WTC11 (cell line): ENCODE data around the gene ZNF414. TPM values are rescaled to one million over a fixed set of nuclear protein-coding genes. Genes with fewer than 3 reads are reported as not detected.
A peak's percentile ranks its signal among the peaks of the same experiment; 100 is the strongest.

Experiments used
- CREM ChIP-seq: sonication (generic); formaldehyde crosslinking; IDR thresholded peaks from 2 replicates; pipeline ENCODE4 v1.8.1; 2022; ENCODE audit warnings: mild to moderate bottlenecking, missing genetic modification reagents, moderate library complexity
- ELF4 ChIP-seq: sonication (generic); formaldehyde crosslinking; IDR thresholded peaks from 2 replicates; pipeline ENCODE4 v1.8.1; 2022; ENCODE audit warnings: low read depth, mild to moderate bottlenecking, moderate library complexity, missing genetic modification reagents
- ESRRA ChIP-seq: sonication (generic); formaldehyde crosslinking; IDR thresholded peaks from 2 replicates; pipeline ENCODE4 v1.8.1; 2022; ENCODE audit warnings: mild to moderate bottlenecking, missing genetic modification reagents, borderline replicate concordance
- ETV6 ChIP-seq: sonication (generic); formaldehyde crosslinking; IDR thresholded peaks from 2 replicates; pipeline ENCODE4 v1.8.1; 2022; ENCODE audit warnings: mild to moderate bottlenecking, missing genetic modification reagents
- FOXJ3 ChIP-seq: sonication (generic); formaldehyde crosslinking; IDR thresholded peaks from 2 replicates; pipeline ENCODE4 v1.9.0; 2021; ENCODE audit warnings: missing genetic modification reagents, mild to moderate bottlenecking, borderline replicate concordance
- FOXK1 ChIP-seq: sonication (generic); formaldehyde crosslinking; IDR thresholded peaks from 2 replicates; pipeline ENCODE4 v1.8.0; 2022; ENCODE audit warnings: mild to moderate bottlenecking, moderate library complexity, missing genetic modification reagents
- FOXP1 ChIP-seq: sonication (generic); formaldehyde crosslinking; IDR thresholded peaks from 2 replicates; pipeline ENCODE4 v1.8.0; 2022; ENCODE audit warnings: missing genetic modification reagents, mild to moderate bottlenecking, moderate library complexity, borderline replicate concordance
- NR3C1 ChIP-seq: sonication (generic); formaldehyde crosslinking; conservative IDR thresholded peaks from 2 replicates; pipeline ENCODE4 v1.8.1; 2023; ENCODE audit warnings: low read depth, mild to moderate bottlenecking, missing genetic modification reagents
- OVOL2 ChIP-seq: fragments of 250-450 bp; sonication (Bioruptor Pico); IDR thresholded peaks from 2 replicates; pipeline ENCODE4 v1.9.0; 2021; ENCODE audit warnings: mild to moderate bottlenecking, borderline replicate concordance
- PRRX2 ChIP-seq: fragments of 250-450 bp; sonication (Bioruptor Pico); IDR thresholded peaks from 2 replicates; pipeline ENCODE4 v1.8.0; 2021; ENCODE audit warnings: mild to moderate bottlenecking
- RORB ChIP-seq: fragments of 250-450 bp; sonication (Bioruptor Pico); IDR thresholded peaks from 2 replicates; pipeline ENCODE4 v1.9.0; 2021; ENCODE audit warnings: mild to moderate bottlenecking
- SOX15 ChIP-seq: fragments of 250-450 bp; sonication (Bioruptor Pico); IDR thresholded peaks from 2 replicates; pipeline ENCODE4 v1.9.0; 2021; ENCODE audit warnings: mild to moderate bottlenecking
- TEAD1 ChIP-seq: sonication (generic); formaldehyde crosslinking; IDR thresholded peaks from 2 replicates; pipeline ENCODE4 v1.8.0; 2022; ENCODE audit warnings: mild to moderate bottlenecking, missing genetic modification reagents
- TP53 ChIP-seq: sonication (generic); formaldehyde crosslinking; IDR thresholded peaks from 2 replicates; pipeline ENCODE4 v1.8.1; 2023; ENCODE audit warnings: mild to moderate bottlenecking, missing genetic modification reagents
- ZNF396 ChIP-seq: fragments of 250-450 bp; sonication (Bioruptor Pico); IDR thresholded peaks from 2 replicates; pipeline ENCODE4 v1.8.0; 2021; ENCODE audit warnings: mild to moderate bottlenecking, moderate library complexity, borderline replicate concordance
- total RNA-seq: library from RNA; stranded (reverse); gene quantifications from 3 replicates; pipeline ENCODE4 v1.2.3, GENCODE V29; 2021
- TF ChIP-seq, protein P1 (sequence below): sonication (generic); formaldehyde crosslinking; IDR thresholded peaks from 2 replicates; pipeline ENCODE4 v1.8.0; 2022; ENCODE audit warnings: missing genetic modification reagents
- TF ChIP-seq, protein P2 (sequence below): fragments of 250-450 bp; sonication (Bioruptor Pico); conservative IDR thresholded peaks from 2 replicates; pipeline ENCODE4 v1.9.0; 2021; ENCODE audit warnings: mild to moderate bottlenecking
- TF ChIP-seq, protein P3 (sequence below): sonication (generic); formaldehyde crosslinking; IDR thresholded peaks from 2 replicates; pipeline ENCODE4 v1.8.1; 2022; ENCODE audit warnings: low read depth, missing genetic modification reagents, borderline replicate concordance
- TF ChIP-seq, protein P4 (sequence below): fragments of 200-600 bp; IDR thresholded peaks from 2 replicates; pipeline ENCODE4 v1.8.0; 2022; ENCODE audit warnings: antibody characterized with exemption
- TF ChIP-seq, protein P5 (sequence below): sonication (generic); formaldehyde crosslinking; IDR thresholded peaks from 2 replicates; pipeline ENCODE4 v1.8.1; 2022; ENCODE audit warnings: low read depth, mild to moderate bottlenecking, moderate library complexity, missing genetic modification reagents, borderline replicate concordance
- TF ChIP-seq, protein P6 (sequence below): sonication (generic); formaldehyde crosslinking; IDR thresholded peaks from 2 replicates; pipeline ENCODE4 v1.8.0; 2022; ENCODE audit warnings: mild to moderate bottlenecking, missing genetic modification reagents
- TF ChIP-seq, protein P7 (sequence below): sonication (generic); formaldehyde crosslinking; IDR thresholded peaks from 2 replicates; pipeline ENCODE4 v1.8.1; 2023; ENCODE audit warnings: mild to moderate bottlenecking, moderate library complexity, missing genetic modification reagents
- TF ChIP-seq, protein P8 (sequence below): sonication (generic); formaldehyde crosslinking; IDR thresholded peaks from 2 replicates; pipeline ENCODE4 v1.8.1; 2022; ENCODE audit warnings: mild to moderate bottlenecking, moderate library complexity, missing genetic modification reagents

The ZNF414 gene
- total RNA-seq, 1 experiment from 2014 or later, result 38.2 TPM

DNA sequence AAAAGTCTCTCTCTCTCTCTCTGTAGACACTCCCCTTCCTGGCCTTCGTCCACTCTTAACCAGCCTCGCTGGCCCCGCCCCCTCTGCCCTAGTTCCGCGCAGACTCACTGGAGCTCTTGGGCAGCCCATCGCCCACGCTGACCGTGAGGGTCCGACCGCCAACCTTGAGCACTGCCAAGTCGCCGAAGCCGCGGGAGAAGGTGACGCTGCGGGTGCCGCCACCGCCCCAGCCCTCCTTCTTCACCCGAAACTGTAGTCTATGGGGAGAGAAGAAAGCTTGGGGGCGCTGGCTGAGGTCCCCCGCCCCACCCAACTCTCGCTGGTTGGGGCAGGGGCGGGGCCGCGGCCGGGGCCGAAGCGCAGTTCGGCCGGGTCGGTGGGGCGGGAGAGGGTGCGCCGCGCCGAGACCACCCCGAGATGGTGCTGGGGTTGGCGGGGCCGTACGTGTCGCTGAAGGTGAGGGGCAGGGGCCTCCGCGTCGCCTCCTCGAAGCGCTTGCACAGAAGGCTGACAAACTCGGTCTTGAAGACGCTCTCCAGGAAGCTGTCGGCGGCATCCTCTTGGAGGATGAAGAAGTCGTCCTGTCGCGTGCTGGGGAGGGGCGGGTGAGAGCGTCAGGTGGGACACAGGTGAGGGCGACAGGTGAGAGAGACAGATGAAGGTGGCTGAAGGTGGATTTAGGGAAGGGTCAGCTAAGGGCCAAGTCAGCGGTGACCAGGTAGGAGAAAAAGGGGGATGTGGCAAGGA is 12.6 kb upstream of the ZNF414 start (continued):
- no peak for TF ChIP-seq SOX15 (CRISPR knock-in tag)
- TF ChIP-seq, protein P1, sequence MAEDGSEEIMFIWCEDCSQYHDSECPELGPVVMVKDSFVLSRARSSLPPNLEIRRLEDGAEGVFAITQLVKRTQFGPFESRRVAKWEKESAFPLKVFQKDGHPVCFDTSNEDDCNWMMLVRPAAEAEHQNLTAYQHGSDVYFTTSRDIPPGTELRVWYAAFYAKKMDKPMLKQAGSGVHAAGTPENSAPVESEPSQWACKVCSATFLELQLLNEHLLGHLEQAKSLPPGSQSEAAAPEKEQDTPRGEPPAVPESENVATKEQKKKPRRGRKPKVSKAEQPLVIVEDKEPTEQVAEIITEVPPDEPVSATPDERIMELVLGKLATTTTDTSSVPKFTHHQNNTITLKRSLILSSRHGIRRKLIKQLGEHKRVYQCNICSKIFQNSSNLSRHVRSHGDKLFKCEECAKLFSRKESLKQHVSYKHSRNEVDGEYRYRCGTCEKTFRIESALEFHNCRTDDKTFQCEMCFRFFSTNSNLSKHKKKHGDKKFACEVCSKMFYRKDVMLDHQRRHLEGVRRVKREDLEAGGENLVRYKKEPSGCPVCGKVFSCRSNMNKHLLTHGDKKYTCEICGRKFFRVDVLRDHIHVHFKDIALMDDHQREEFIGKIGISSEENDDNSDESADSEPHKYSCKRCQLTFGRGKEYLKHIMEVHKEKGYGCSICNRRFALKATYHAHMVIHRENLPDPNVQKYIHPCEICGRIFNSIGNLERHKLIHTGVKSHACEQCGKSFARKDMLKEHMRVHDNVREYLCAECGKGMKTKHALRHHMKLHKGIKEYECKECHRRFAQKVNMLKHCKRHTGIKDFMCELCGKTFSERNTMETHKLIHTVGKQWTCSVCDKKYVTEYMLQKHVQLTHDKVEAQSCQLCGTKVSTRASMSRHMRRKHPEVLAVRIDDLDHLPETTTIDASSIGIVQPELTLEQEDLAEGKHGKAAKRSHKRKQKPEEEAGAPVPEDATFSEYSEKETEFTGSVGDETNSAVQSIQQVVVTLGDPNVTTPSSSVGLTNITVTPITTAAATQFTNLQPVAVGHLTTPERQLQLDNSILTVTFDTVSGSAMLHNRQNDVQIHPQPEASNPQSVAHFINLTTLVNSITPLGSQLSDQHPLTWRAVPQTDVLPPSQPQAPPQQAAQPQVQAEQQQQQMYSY (CRISPR knock-in tag), result no peak
- no peak for TF ChIP-seq ZNF396
- TF ChIP-seq FOXK1 (CRISPR knock-in tag), result no peak
- TF ChIP-seq OVOL2 (CRISPR knock-in tag), result no peak
- no peak for TF ChIP-seq CREM
- no peak for TF ChIP-seq ETV6 (CRISPR knock-in tag)
- TF ChIP-seq, protein P2, sequence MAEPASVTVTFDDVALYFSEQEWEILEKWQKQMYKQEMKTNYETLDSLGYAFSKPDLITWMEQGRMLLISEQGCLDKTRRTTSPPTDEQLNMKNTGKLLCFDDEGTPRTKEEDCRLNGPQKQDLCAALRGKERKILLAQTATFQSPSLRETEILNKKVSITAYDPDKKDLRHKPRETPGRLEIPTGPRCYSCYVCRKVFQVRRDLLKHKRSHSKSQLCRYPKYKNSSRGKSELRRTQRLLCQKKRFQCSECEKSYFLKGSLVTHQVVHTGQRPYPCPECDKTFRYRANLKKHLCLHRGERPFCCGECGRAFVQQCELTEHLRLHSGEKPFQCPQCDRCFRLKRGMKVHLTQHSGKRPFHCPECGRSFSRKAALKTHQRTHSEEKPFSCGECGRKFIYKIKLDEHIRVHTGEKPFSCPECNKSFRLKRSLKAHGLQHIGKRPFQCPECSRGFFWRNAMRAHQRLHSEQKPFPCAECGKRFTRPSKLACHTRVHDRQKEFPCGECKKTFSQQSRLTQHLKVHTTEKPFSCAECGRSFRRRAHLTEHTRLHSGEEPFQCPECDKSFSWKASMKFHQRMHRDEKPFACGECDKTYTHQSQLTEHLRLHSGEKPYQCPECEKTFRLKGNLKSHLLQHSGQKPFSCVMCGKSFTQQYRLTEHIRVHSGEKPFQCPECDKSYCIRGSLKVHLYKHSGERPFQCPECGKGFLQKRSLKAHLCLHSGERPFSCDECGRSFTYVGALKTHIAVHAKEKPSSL (CRISPR knock-in tag), result no peak
- no peak for TF ChIP-seq ELF4
- TF ChIP-seq PRRX2 (CRISPR knock-in tag), result no peak
- TF ChIP-seq, protein P3, sequence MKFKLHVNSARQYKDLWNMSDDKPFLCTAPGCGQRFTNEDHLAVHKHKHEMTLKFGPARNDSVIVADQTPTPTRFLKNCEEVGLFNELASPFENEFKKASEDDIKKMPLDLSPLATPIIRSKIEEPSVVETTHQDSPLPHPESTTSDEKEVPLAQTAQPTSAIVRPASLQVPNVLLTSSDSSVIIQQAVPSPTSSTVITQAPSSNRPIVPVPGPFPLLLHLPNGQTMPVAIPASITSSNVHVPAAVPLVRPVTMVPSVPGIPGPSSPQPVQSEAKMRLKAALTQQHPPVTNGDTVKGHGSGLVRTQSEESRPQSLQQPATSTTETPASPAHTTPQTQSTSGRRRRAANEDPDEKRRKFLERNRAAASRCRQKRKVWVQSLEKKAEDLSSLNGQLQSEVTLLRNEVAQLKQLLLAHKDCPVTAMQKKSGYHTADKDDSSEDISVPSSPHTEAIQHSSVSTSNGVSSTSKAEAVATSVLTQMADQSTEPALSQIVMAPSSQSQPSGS (CRISPR knock-in tag), result no peak
- TF ChIP-seq, protein P4, sequence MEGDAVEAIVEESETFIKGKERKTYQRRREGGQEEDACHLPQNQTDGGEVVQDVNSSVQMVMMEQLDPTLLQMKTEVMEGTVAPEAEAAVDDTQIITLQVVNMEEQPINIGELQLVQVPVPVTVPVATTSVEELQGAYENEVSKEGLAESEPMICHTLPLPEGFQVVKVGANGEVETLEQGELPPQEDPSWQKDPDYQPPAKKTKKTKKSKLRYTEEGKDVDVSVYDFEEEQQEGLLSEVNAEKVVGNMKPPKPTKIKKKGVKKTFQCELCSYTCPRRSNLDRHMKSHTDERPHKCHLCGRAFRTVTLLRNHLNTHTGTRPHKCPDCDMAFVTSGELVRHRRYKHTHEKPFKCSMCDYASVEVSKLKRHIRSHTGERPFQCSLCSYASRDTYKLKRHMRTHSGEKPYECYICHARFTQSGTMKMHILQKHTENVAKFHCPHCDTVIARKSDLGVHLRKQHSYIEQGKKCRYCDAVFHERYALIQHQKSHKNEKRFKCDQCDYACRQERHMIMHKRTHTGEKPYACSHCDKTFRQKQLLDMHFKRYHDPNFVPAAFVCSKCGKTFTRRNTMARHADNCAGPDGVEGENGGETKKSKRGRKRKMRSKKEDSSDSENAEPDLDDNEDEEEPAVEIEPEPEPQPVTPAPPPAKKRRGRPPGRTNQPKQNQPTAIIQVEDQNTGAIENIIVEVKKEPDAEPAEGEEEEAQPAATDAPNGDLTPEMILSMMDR, result no peak
- TF ChIP-seq ESRRA (CRISPR knock-in tag), result no peak
- no peak for TF ChIP-seq RORB (CRISPR knock-in tag)
- TF ChIP-seq FOXJ3 (CRISPR knock-in tag), result no peak
- TF ChIP-seq, protein P5, sequence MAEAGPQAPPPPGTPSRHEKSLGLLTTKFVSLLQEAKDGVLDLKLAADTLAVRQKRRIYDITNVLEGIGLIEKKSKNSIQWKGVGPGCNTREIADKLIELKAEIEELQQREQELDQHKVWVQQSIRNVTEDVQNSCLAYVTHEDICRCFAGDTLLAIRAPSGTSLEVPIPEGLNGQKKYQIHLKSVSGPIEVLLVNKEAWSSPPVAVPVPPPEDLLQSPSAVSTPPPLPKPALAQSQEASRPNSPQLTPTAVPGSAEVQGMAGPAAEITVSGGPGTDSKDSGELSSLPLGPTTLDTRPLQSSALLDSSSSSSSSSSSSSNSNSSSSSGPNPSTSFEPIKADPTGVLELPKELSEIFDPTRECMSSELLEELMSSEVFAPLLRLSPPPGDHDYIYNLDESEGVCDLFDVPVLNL (CRISPR knock-in tag), result no peak
- 0 out of 2 replicates have a peak, but pooled peaks have one; percentile 19 for TF ChIP-seq TEAD1
- peak; percentile 60; the same call in 1 of the 2 replicates for TF ChIP-seq FOXP1 (CRISPR knock-in tag)
- TF ChIP-seq TP53 (CRISPR knock-in tag), result peak; percentile 37; the same call in 1 of the 2 replicates
- no peak for TF ChIP-seq NR3C1 (CRISPR knock-in tag)
- TF ChIP-seq, protein P6, sequence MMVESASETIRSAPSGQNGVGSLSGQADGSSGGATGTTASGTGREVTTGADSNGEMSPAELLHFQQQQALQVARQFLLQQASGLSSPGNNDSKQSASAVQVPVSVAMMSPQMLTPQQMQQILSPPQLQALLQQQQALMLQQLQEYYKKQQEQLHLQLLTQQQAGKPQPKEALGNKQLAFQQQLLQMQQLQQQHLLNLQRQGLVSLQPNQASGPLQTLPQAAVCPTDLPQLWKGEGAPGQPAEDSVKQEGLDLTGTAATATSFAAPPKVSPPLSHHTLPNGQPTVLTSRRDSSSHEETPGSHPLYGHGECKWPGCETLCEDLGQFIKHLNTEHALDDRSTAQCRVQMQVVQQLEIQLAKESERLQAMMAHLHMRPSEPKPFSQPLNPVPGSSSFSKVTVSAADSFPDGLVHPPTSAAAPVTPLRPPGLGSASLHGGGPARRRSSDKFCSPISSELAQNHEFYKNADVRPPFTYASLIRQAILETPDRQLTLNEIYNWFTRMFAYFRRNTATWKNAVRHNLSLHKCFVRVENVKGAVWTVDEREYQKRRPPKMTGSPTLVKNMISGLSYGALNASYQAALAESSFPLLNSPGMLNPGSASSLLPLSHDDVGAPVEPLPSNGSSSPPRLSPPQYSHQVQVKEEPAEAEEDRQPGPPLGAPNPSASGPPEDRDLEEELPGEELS (CRISPR knock-in tag), result no peak
- TF ChIP-seq, protein P7, sequence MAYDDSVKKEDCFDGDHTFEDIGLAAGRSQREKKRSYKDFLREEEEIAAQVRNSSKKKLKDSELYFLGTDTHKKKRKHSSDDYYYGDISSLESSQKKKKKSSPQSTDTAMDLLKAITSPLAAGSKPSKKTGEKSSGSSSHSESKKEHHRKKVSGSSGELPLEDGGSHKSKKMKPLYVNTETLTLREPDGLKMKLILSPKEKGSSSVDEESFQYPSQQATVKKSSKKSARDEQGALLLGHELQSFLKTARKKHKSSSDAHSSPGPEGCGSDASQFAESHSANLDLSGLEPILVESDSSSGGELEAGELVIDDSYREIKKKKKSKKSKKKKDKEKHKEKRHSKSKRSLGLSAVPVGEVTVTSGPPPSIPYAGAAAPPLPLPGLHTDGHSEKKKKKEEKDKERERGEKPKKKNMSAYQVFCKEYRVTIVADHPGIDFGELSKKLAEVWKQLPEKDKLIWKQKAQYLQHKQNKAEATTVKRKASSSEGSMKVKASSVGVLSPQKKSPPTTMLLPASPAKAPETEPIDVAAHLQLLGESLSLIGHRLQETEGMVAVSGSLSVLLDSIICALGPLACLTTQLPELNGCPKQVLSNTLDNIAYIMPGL (CRISPR knock-in tag), result no peak
- TF ChIP-seq, protein P8, sequence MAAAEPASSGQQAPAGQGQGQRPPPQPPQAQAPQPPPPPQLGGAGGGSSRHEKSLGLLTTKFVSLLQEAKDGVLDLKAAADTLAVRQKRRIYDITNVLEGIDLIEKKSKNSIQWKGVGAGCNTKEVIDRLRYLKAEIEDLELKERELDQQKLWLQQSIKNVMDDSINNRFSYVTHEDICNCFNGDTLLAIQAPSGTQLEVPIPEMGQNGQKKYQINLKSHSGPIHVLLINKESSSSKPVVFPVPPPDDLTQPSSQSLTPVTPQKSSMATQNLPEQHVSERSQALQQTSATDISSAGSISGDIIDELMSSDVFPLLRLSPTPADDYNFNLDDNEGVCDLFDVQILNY (CRISPR knock-in tag), result no peak
